BLaER1 (cell line): ENCODE data around the gene DYRK1A.
A peak's percentile ranks its signal among the peaks of the same experiment; 100 is the strongest.

ENCODE experiments used
- H3K27ac ChIP-seq: shearing (Covaris generic); formaldehyde crosslinking; 2 replicates; pipeline ENCODE4 v1.8.1; 2022
- H3K27me3 ChIP-seq: shearing (Covaris generic); formaldehyde crosslinking; 2 replicates; pipeline ENCODE4 v1.8.1; 2022
- H3K36me3 ChIP-seq: shearing (Covaris generic); formaldehyde crosslinking; 2 replicates; pipeline ENCODE4 v1.8.1; 2022
- H3K4me1 ChIP-seq: shearing (Covaris generic); formaldehyde crosslinking; 2 replicates; pipeline ENCODE4 v1.8.1; 2022
- H3K4me2 ChIP-seq: shearing (Covaris generic); formaldehyde crosslinking; 2 replicates; pipeline ENCODE4 v1.8.1; 2022
- H3K4me3 ChIP-seq: shearing (Covaris generic); formaldehyde crosslinking; 2 replicates; pipeline ENCODE4 v1.8.1; 2022
- H3K9ac ChIP-seq: shearing (Covaris generic); formaldehyde crosslinking; 2 replicates; pipeline ENCODE4 v1.8.1; 2022
- H3K9me3 ChIP-seq: shearing (Covaris generic); formaldehyde crosslinking; 2 replicates; pipeline ENCODE4 v1.8.1; 2022
- H4K20me1 ChIP-seq: shearing (Covaris generic); formaldehyde crosslinking; 2 replicates; pipeline ENCODE4 v1.8.1; 2022
- Cebpa-rat ChIP-seq: shearing (Covaris generic); IDR thresholded peaks from 2 replicates; pipeline ENCODE4 v1.8.1; 2022

Gene DYRK1A

DNA sequence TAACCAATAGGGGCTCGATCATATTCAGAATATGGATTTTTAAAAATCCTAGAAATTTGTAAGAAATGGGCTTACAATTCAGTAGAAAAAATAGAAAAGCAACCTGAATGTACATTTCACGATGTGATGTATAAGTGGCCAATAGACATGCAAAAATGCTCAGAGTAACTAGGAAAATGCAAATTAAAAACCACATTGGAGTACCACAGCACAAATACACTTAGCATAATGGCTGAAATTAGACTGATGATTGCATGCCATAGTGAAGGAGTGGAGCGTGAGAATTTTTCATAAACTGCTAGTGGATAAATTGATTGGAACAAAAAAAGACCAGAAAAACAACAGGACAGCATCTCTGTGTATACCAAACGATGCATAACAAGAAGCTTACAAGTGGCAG, 102.3 kb downstream of the DYRK1A start:
- peak overlapping the region; percentile 31; the same call in 1 of the 2 replicates for H3K4me3 ChIP-seq
- H3K4me1 ChIP-seq = peaks cover 23% of the 10 kb centered on the region
- H3K27ac ChIP-seq = no peak overlapping the region
- no peak overlapping the region for H3K4me2 ChIP-seq
- no peak for TF ChIP-seq Cebpa-rat
- no peaks in the 10 kb centered on the region for H3K27me3 ChIP-seq
- H3K9ac ChIP-seq = no peak overlapping the region
- peaks cover 56% of the 10 kb centered on the region for H3K9me3 ChIP-seq
- H3K36me3 ChIP-seq = peaks cover 74% of the 10 kb centered on the region
- H4K20me1 ChIP-seq = peaks cover 40% of the 10 kb centered on the region

DNA sequence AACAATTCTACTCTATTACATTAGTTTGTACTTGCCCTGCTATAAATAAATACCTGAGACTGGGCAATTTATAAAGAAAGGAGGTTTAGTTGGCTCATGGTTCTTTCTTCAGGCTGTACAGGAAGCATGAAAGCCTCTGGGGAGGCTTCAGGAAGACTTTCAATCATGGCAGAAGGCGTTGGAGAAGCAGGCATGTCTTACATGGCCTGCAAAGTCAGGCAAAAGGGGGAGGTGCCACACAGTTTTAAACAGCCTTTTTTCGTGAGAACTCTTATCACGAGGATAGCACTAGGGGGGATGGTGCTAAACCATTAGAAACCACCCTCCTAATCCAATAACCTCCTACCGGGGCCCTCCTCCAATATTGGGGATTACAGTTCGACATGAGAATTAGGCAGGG, 102.9 kb downstream of the DYRK1A start:
- peaks cover 72% of the 10 kb centered on the region for H3K36me3 ChIP-seq
- H3K4me1 ChIP-seq = peaks cover 23% of the 10 kb centered on the region
- H3K4me3 ChIP-seq = peak overlapping the region; percentile 31; the same call in 1 of the 2 replicates
- no peak overlapping the region for H3K9ac ChIP-seq
- no peak overlapping the region for H3K4me2 ChIP-seq
- no peak for TF ChIP-seq Cebpa-rat
- no peaks in the 10 kb centered on the region for H3K27me3 ChIP-seq
- peaks cover 41% of the 10 kb centered on the region for H4K20me1 ChIP-seq
- peaks cover 56% of the 10 kb centered on the region for H3K9me3 ChIP-seq
- no peak overlapping the region for H3K27ac ChIP-seq

DNA sequence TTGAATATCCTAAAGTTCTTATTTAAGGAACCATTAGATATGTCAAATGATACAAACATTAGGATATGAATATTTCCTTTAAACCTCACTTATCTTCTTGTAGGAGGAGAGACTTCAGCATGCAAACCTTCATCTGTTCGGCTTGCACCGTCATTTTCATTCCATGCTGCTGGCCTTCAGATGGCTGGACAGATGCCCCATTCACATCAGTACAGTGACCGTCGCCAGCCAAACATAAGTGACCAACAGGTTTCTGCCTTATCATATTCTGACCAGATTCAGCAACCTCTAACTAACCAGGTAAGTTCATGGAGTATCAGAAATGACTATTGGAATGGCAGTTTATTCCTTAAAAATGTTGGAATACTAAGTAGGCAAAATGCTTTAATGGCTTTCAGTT, 106.0 kb downstream of the DYRK1A start:
- H3K27ac ChIP-seq = no peak overlapping the region
- peaks cover 39% of the 10 kb centered on the region for H3K9me3 ChIP-seq
- H3K36me3 ChIP-seq = peaks cover 86% of the 10 kb centered on the region
- peaks cover 73% of the 10 kb centered on the region for H4K20me1 ChIP-seq
- no peak overlapping the region for H3K4me3 ChIP-seq
- no peak overlapping the region for H3K9ac ChIP-seq
- H3K4me2 ChIP-seq = no peak overlapping the region
- H3K4me1 ChIP-seq = peaks cover 25% of the 10 kb centered on the region
- H3K27me3 ChIP-seq = no peaks in the 10 kb centered on the region
- no peak for TF ChIP-seq Cebpa-rat

DNA sequence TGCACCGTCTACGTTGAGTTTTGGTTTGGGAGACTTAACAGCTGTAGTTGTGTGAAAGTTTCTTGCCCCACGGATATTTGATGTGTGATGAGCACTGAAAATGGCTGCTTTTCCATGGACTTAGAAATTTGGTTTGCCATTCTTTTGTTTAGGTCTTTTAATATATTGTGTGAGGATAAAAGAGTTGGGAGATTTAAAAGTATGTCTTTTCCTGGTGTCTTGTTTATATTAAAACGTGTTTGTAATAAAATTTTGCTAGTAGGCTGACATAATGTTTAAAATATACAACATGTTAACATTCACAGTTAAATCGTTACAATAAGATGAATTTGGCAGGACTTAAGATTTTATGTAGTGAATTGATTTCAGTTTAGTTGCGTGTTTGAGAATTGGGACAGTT, 106.9 kb downstream of the DYRK1A start:
- no peak for TF ChIP-seq Cebpa-rat
- Histone ChIP-seq H4K20me1 (peaks cover 82% of the 10 kb centered on the region), H3K36me3 (peaks cover 81% of the 10 kb centered on the region), H3K4me1 (peaks cover 31% of the 10 kb centered on the region), H3K27ac (no peak overlapping the region), H3K4me2 (no peak overlapping the region), H3K9ac (no peak overlapping the region), H3K9me3 (peaks cover 30% of the 10 kb centered on the region), H3K4me3 (no peak overlapping the region), H3K27me3 (no peaks in the 10 kb centered on the region)

DNA sequence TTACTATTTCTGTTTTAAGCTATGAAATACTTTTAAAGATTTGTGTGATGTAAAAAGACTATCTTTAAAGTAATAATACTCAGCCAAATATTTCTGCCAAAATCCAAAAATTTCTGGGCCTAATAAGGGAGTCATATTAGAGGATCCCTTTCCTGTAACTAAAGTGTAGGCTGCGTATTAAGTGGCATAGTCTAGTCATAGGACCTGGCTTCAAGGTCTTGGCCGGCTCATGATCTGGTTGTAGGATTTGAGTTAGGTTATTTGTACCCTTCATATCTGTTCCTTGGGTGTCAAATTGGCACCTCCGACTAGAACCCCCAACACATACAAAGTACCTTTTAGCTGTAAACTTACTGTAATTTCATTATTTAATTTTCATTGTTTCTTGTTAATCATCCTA, 107.8 kb downstream of the DYRK1A start:
- TF ChIP-seq Cebpa-rat = no peak
- no peaks in the 10 kb centered on the region for H3K27me3 ChIP-seq
- H3K4me2 ChIP-seq = no peak overlapping the region
- H3K9ac ChIP-seq = no peak overlapping the region
- H3K4me1 ChIP-seq = peaks cover 24% of the 10 kb centered on the region
- no peak overlapping the region for H3K27ac ChIP-seq
- peaks cover 77% of the 10 kb centered on the region for H3K36me3 ChIP-seq
- H4K20me1 ChIP-seq = peaks cover 90% of the 10 kb centered on the region
- H3K9me3 ChIP-seq = peaks cover 21% of the 10 kb centered on the region
- no peak overlapping the region for H3K4me3 ChIP-seq

DNA sequence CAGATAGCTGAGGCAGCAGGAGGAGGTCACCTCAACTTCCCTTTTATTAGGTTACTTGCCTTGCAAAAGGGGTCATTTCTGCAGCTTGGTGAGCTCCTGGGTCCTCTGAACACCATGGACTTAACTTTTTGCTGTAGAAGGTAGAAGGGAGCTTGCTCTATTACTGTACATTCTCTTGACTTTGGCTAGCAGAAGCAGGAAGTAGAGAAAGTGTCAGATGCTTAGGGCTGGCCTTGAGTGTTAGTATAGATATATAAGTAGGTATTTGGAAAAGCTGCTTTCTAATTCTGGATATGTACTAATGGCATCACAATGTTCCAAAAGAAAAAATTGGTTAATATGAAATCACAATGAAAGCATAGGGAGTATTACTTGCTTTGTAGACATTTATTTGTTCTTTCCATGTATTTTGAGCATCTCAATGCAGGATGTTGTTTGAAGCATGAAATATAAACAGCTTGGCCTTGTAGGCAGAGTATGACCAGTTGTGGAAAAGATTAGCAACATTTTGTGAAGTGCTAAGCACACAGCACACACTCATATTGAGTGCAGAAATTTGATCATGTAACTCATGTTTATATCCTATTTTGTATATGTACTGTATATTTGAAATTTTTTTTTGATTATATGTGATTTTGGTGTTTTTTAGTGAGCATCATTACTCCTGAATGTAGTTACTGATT, 108.8 kb downstream of the DYRK1A start:
- H4K20me1 ChIP-seq = peaks cover 94% of the 10 kb centered on the region

DNA sequence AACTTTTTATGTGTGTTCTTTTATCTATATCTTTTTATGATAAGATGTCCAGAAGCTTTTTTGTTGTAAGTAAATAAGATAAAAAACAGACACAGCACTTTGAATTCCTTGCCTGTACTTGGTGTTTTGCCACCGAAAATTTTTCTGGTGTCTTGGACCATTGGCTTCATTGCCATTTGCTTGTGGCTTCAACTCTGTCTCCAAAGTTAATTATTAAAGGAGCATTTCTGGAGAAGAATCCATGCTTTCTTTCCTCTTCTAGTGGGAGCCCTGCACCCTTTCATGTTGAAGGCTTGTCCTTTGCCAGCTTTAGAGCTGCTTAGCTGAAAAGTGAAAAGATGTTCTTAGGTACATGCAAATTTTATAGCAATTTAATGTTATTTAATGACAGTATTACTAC, 112.2 kb downstream of the DYRK1A start:
- Histone ChIP-seq H3K4me3 (no peak overlapping the region), H3K27ac (no peak overlapping the region), H4K20me1 (peaks cover 73% of the 10 kb centered on the region), H3K27me3 (no peaks in the 10 kb centered on the region), H3K4me2 (no peak overlapping the region), H3K9me3 (no peaks in the 10 kb centered on the region), H3K9ac (no peak overlapping the region), H3K36me3 (peaks cover 77% of the 10 kb centered on the region), H3K4me1 (peaks cover 22% of the 10 kb centered on the region)
- TF ChIP-seq Cebpa-rat = no peak

More for the DNA sequence above, 108.8 kb downstream of the DYRK1A start:
- H3K4me2 ChIP-seq = no peak overlapping the region
- peaks cover 22% of the 10 kb centered on the region for H3K4me1 ChIP-seq
- H3K27ac ChIP-seq = no peak overlapping the region
- no peak for TF ChIP-seq Cebpa-rat
- peaks cover 11% of the 10 kb centered on the region; the same call in 1 of the 2 replicates for H3K9me3 ChIP-seq
- H3K36me3 ChIP-seq = peaks cover 76% of the 10 kb centered on the region
- H3K27me3 ChIP-seq = no peaks in the 10 kb centered on the region
- H3K4me3 ChIP-seq = no peak overlapping the region
- no peak overlapping the region for H3K9ac ChIP-seq

DNA sequence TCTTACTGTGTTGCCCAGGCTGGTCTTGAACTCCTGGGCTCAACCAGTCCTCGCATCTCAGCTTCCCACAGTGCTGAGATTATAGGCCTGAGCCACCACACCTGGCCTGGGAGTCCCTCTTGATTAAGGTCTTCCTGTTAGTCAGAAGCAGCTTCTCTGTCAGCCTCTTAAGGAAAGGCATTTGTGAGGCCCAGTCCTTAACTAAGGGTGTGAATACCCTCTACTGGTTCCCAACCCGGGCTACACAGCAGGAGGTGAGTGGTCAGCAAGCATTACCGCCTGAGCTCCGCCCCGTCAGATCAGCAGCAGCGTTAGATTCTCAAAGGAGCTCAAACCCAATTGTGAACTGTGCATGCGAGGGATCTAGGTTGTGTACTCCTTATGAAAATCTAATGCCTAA, 117.2 kb downstream of the DYRK1A start:
- TF ChIP-seq Cebpa-rat = no peak
- Histone ChIP-seq H3K27me3 (no peaks in the 10 kb centered on the region), H3K4me3 (no peak overlapping the region), H3K27ac (no peak overlapping the region), H3K36me3 (peaks cover 75% of the 10 kb centered on the region), H3K4me1 (no peaks in the 10 kb centered on the region), H3K4me2 (no peak overlapping the region), H3K9ac (no peak overlapping the region), H4K20me1 (peaks cover 55% of the 10 kb centered on the region), H3K9me3 (no peaks in the 10 kb centered on the region)

DNA sequence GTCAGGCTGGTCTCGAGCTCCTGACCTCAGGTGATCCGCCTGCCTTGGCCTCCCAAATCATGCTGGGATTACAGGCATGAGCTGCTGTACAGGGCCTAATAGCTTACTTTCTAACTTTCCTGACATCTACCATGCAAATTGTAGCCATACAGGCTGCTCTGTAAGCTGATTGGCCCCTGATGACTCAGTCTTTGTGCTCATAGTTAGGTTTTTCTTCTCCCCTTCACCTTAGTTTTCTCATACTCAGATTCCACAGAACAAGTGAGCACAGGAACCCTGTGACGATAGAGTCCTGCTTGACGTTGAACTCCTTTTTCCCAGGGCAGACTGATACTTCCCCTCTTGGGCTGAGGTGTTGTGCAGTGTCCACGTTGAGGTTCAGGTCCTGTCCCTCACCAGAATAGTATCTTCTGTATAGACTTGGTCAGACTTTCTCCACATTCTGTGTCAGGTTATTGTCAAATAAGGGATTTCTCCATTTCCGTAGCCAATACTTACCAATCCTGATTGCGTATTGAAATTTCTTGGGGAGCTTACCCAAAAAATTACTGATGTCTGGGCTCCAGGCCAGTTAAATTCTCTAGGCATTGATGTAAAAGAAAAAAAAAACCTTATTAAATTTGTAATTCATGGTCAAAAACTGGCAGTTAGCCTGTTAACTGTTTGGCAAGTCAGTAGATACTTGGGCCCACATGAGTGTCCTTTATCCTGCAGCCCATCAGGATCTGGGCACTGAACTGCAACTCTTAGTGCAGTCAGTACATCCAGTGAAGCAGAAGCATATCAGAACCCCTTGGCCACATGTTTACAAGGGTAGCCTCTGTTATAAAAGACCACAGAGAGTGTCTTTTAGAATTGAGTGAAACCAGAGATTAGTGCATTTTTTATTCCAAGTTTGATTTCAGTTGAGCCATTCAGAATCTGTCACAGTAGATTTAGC, 118.2 kb downstream of the DYRK1A start:
- no peaks in the 10 kb centered on the region for H3K27me3 ChIP-seq
- TF ChIP-seq Cebpa-rat = no peak
- no peaks in the 10 kb centered on the region for H3K4me1 ChIP-seq
- no peaks in the 10 kb centered on the region for H3K9me3 ChIP-seq
- peaks cover 79% of the 10 kb centered on the region for H3K36me3 ChIP-seq
- peaks cover 52% of the 10 kb centered on the region for H4K20me1 ChIP-seq
- H3K4me2 ChIP-seq = no peak overlapping the region
- no peak overlapping the region for H3K27ac ChIP-seq
- no peak overlapping the region for H3K4me3 ChIP-seq
- no peak overlapping the region for H3K9ac ChIP-seq

DNA sequence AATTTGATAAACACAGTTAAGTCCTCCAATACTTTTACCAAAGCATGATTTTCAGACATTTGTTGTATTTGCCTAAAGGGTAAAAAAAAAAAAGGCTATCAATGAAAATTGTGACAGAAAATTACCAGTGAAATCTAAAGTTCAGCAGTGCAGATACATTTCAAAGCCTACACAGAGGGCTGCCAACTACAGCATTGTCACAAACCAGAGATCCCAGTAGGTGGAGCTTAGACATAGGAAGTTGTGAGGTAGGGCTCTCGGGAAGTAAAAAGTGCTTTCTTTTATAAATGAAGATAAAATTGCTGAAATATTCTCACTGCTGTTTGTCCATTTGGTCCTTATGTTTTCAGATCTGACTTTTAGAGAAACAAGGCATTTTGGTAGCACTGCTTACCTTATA, 123.0 kb downstream of the DYRK1A start:
- no peaks in the 10 kb centered on the region for H3K27me3 ChIP-seq
- peaks cover 39% of the 10 kb centered on the region for H4K20me1 ChIP-seq
- peaks cover 69% of the 10 kb centered on the region for H3K36me3 ChIP-seq
- no peak overlapping the region for H3K9ac ChIP-seq
- TF ChIP-seq Cebpa-rat = no peak
- H3K9me3 ChIP-seq = no peaks in the 10 kb centered on the region
- no peak overlapping the region for H3K4me3 ChIP-seq
- H3K4me2 ChIP-seq = no peak overlapping the region
- H3K4me1 ChIP-seq = no peaks in the 10 kb centered on the region
- H3K27ac ChIP-seq = no peak overlapping the region
